Measurements from ENCODE around the gene MTMR3.

GRCh38 chr22:29867260-29867659 lies 15.7 kb upstream of the MTMR3 start:
- TF ChIP-seq CTCF (IDR thresholded peaks at IDR 0.05) (no peak), POLR2A (IDR thresholded peaks at IDR 0.05) (no peak)

Measured in right lobe of liver (tissue), 4 donors.